ENCODE measurements around the gene PODNL1. TPM values are rescaled to one million over a fixed set of nuclear protein-coding genes. Genes with fewer than 3 reads are reported as not detected.

PODNL1 gene
- total RNA-seq, 1 donor from 2014 or later = 5.2 TPM

DNA sequence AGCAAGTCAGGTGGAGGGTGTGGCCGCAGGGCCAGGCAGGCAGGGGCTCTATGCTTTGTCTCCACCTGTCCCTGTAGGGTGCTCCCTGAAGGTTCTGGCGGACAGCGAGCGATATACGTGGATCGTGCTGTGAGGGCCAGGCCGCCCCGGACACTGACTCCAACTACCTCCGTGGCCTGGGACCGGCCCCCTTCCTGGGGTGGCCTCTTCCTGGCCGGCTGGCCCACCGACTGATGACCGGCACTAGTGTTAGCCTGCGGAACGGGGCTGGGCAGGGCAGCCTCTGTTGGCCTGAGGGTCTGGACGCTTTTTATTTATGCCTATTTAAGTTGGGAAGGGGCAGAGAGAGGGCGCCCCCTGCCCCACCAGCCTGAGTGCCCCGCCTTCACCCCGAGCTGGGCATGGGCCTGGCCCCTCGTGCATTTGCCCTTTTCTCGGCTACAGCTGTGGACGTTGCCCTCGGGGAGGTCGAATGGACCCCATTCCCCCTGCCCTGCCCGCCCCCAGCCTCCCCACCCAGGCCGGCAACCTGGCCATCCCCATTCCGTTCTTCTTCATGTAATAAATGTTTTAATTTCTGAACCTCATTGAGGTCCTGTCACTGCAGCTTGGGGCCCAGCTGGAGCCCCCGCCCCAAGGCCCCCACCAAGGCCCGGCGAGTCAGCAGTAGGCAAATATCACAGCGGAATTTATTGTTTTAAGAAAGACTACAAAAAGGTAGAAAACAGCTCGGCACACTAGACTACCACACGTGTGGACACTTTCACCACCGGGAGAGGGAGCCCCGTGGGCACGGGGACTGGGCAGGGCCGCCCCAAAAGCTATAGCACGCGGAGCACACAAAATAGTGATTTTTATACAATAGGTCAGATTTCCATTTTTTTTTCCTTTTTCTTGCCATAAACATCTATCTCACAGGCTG is 22.9 kb upstream of the PODNL1 start:
- H3K4me3 ChIP-seq = no peak overlapping the region
- no peak overlapping the region for H3K27ac ChIP-seq
- no peaks in the 10 kb centered on the region for H3K27me3 ChIP-seq
- peaks cover 5% of the 10 kb centered on the region for H3K4me1 ChIP-seq
- H3K36me3 ChIP-seq = peaks cover 0 to 51% of the 10 kb centered on the region in 2 donors
- DNase-seq (ENCODE audit: extremely low spot score in 2 of 2) = no peak
- intact Hi-C loops (cut with DNase I) = no loop called here
- H3K9me3 ChIP-seq = no peaks in the 10 kb centered on the region
- no peak for TF ChIP-seq POLR2AphosphoS5 (IDR thresholded peaks at IDR 0.05; ENCODE audit: insufficient read depth in 1 of 2, low read depth in 1 of 2)
- TF ChIP-seq, protein P1, sequence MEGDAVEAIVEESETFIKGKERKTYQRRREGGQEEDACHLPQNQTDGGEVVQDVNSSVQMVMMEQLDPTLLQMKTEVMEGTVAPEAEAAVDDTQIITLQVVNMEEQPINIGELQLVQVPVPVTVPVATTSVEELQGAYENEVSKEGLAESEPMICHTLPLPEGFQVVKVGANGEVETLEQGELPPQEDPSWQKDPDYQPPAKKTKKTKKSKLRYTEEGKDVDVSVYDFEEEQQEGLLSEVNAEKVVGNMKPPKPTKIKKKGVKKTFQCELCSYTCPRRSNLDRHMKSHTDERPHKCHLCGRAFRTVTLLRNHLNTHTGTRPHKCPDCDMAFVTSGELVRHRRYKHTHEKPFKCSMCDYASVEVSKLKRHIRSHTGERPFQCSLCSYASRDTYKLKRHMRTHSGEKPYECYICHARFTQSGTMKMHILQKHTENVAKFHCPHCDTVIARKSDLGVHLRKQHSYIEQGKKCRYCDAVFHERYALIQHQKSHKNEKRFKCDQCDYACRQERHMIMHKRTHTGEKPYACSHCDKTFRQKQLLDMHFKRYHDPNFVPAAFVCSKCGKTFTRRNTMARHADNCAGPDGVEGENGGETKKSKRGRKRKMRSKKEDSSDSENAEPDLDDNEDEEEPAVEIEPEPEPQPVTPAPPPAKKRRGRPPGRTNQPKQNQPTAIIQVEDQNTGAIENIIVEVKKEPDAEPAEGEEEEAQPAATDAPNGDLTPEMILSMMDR (IDR thresholded peaks at IDR 0.05) = no peak
- no peak for TF ChIP-seq POLR2A (IDR thresholded peaks at IDR 0.05)

DNA sequence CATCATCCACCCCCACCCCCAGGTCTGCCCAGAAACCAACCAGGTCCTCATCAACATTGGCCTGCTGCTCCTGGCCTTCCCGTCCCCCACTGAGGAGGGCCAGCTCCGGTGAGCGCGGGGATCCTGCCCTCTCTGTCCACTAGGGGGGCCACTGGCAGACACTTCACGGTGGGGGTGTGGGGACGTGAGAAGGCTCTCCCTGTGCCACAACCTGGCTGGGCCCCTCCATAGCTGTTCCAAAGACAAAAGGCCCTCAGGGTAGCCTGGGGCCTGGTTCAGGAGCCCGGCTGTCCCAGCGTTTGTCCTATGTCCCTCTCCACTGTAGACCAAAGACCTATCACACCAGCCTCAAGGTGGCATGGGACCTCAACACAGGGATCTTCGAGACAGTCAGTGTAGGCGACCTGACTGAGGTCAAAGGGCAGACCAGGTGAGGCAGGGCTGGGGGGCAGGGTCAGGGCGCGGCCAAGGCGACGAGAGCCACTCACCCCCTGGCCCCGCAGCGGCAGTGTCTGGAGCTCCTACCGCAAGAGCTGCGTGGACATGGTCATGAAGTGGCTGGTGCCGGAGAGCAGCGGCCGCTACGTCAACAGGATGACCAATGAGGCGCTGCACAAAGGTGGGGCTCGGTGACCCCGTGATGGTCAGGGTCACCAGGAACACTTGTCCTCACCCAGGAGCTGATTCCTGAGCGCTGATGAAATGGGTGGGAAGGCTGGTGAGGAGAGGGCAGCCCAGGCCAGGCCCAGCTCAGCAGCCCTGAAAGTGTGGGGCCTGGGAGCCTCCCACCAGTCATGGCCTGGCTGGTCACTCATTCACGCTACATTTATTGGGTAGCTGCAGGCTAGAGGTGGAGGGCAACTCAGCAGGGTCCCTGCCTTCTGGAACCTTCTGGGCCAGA is 22.0 kb upstream of the PODNL1 start:
- DNase-seq (ENCODE audit: extremely low spot score in 2 of 2) = no peak
- Histone ChIP-seq H3K36me3 (peaks cover 0 to 55% of the 10 kb centered on the region in 2 donors), H3K27me3 (no peaks in the 10 kb centered on the region), H3K9me3 (no peaks in the 10 kb centered on the region), H3K27ac (no peak overlapping the region), H3K4me1 (peaks cover 5% of the 10 kb centered on the region), H3K4me3 (no peak overlapping the region)
- intact Hi-C loops (cut with DNase I) = no loop called here
- TF ChIP-seq, protein P1 (IDR thresholded peaks at IDR 0.05) = no peak
- TF ChIP-seq POLR2AphosphoS5 (IDR thresholded peaks at IDR 0.05; ENCODE audit: insufficient read depth in 1 of 2, low read depth in 1 of 2) = no peak
- no peak for TF ChIP-seq POLR2A (IDR thresholded peaks at IDR 0.05)

DNA sequence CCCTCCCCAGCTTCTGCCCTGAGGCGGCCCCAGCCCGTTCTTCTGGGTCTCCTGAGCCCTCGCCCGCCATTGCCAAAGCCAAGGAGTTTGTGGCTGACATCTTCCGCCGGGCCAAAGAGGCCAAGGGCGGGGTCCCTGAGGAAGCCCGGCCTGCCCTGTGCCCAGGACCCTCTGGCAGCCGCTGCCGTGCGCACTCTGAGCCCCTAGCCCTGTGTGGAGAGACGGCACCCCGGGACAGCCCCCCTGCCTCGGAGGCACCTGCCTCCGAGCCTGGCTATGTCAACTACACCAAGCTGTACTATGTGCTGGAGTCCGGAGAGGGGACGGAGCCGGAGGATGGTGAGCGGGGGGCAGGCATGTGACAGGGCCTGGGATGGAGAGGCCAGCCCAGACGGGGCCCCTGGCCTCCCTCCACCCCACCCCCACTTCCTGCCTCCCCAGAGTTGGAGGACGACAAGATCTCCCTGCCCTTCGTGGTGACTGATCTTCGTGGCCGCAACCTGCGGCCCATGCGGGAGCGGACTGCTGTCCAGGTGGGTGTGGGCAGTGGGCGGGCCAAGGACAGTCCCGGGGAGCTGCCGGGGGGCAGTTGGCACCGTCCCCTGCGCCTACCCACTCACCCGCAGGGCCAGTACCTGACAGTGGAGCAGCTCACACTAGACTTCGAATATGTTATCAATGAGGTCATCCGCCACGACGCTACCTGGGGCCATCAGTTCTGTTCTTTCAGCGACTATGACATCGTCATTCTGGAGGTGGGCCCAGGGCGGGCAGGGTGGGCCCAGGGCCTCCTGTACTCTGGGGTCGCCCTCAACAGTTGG is 21.1 kb upstream of the PODNL1 start:
- H3K27ac ChIP-seq = no peak overlapping the region
- no peak overlapping the region for H3K4me3 ChIP-seq
- peaks cover 0 to 62% of the 10 kb centered on the region in 2 donors for H3K36me3 ChIP-seq
- TF ChIP-seq, protein P1 (IDR thresholded peaks at IDR 0.05) = no peak
- TF ChIP-seq POLR2AphosphoS5 (IDR thresholded peaks at IDR 0.05; ENCODE audit: insufficient read depth in 1 of 2, low read depth in 1 of 2) (no peak), POLR2A (IDR thresholded peaks at IDR 0.05) (no peak)
- no peaks in the 10 kb centered on the region for H3K27me3 ChIP-seq
- no peaks in the 10 kb centered on the region for H3K9me3 ChIP-seq
- intact Hi-C loops (cut with DNase I) = no loop called here
- H3K4me1 ChIP-seq = peaks cover 5% of the 10 kb centered on the region
- DNase-seq (ENCODE audit: extremely low spot score in 2 of 2) = no peak

DNA sequence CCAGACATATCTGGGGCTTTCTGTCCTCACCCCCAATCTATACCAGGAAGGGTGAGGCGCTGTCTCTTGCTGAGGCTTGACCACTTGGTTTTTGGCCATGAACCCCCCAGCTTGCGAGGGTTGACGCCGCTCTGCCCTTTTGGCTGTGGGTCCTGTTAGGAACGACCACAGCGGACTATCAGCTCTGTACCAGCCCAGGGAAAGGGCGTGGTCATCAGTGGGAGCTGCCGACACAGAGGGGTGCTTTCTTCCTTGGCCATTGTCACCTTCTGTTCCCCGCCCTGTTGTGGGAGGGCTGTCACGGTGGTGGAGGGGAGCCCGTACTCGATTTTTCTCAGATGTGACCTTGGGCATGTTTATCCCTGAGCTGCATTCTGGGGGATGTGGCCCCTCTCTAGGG is 19.8 kb upstream of the PODNL1 start:
- intact Hi-C loops (cut with DNase I) = no loop called here
- no peaks in the 10 kb centered on the region for H3K9me3 ChIP-seq
- no peaks in the 10 kb centered on the region for H3K27me3 ChIP-seq
- H3K36me3 ChIP-seq = peaks cover 0 to 56% of the 10 kb centered on the region in 2 donors
- no peak overlapping the region for H3K27ac ChIP-seq
- TF ChIP-seq, protein P1 (IDR thresholded peaks at IDR 0.05) = no peak
- TF ChIP-seq POLR2AphosphoS5 (IDR thresholded peaks at IDR 0.05; ENCODE audit: insufficient read depth in 1 of 2, low read depth in 1 of 2) (no peak), POLR2A (IDR thresholded peaks at IDR 0.05) (no peak)
- peaks cover 15% of the 10 kb centered on the region for H3K4me1 ChIP-seq
- no peak overlapping the region for H3K4me3 ChIP-seq
- no peak for DNase-seq (ENCODE audit: extremely low spot score in 2 of 2)
